Measurements from ENCODE around the gene GPR156.

- TF ChIP-seq POLR2A (IDR thresholded peaks at IDR 0.05) (no peak), CTCF (IDR thresholded peaks at IDR 0.05) (no peak)
These were observed 80.7 kb downstream of the GPR156 start for GRCh38 chr3:120204338-120204737.

All from breast epithelium (tissue), 3 donors.